ENCODE measurements around the gene SLCO2A1. TPM values are rescaled to one million over a fixed set of nuclear protein-coding genes. Genes with fewer than 3 reads are reported as not detected.

The SLCO2A1 gene
- polyA plus RNA-seq, 3 donors, result 15.9 to 18.0 (median 16.1) TPM

GRCh38 chr3:134061401-134061800 lies 31.7 kb upstream of the SLCO2A1 start:
- no peak for DNase-seq (ENCODE audit: low read depth in 3 of 3, low spot score in 2 of 3)

- DNase-seq (ENCODE audit: low read depth in 3 of 3, low spot score in 2 of 3), result no peak
These were observed 31.0 kb upstream of the SLCO2A1 start for GRCh38 chr3:134060561-134061385.

GRCh38 chr3:134059671-134060560 lies 30.2 kb upstream of the SLCO2A1 start:
- DNase-seq (ENCODE audit: low read depth in 3 of 3, low spot score in 2 of 3), result no peak

GRCh38 chr3:134059035-134059601 lies 29.4 kb upstream of the SLCO2A1 start:
- no peak for DNase-seq (ENCODE audit: low read depth in 3 of 3, low spot score in 2 of 3)

- DNase-seq (ENCODE audit: low read depth in 3 of 3, low spot score in 2 of 3), result no peak
These were observed 28.0 kb upstream of the SLCO2A1 start for GRCh38 chr3:134057654-134058110.

GRCh38 chr3:134057006-134057653 lies 27.4 kb upstream of the SLCO2A1 start:
- no peak for DNase-seq (ENCODE audit: low read depth in 3 of 3, low spot score in 2 of 3)

- no peak for DNase-seq (ENCODE audit: low read depth in 3 of 3, low spot score in 2 of 3)
These were observed 26.8 kb upstream of the SLCO2A1 start for GRCh38 chr3:134056464-134056891.

GRCh38 chr3:134055661-134056060 lies 25.9 kb upstream of the SLCO2A1 start:
- DNase-seq (ENCODE audit: low read depth in 3 of 3, low spot score in 2 of 3), result no peak

- DNase-seq (ENCODE audit: low read depth in 3 of 3, low spot score in 2 of 3), result no peak
These were observed 25.2 kb upstream of the SLCO2A1 start for GRCh38 chr3:134054881-134055280.

- DNase-seq (ENCODE audit: low read depth in 3 of 3, low spot score in 2 of 3), result no peak
These were observed 24.5 kb upstream of the SLCO2A1 start for GRCh38 chr3:134054231-134054630.

GRCh38 chr3:134052370-134052769 lies 22.6 kb upstream of the SLCO2A1 start:
- DNase-seq (ENCODE audit: low read depth in 3 of 3, low spot score in 2 of 3), result no peak

GRCh38 chr3:134049676-134050075 lies 20.0 kb upstream of the SLCO2A1 start:
- DNase-seq (ENCODE audit: low read depth in 3 of 3, low spot score in 2 of 3), result no peak

- no peak for DNase-seq (ENCODE audit: low read depth in 3 of 3, low spot score in 2 of 3)
These were observed 18.7 kb upstream of the SLCO2A1 start for GRCh38 chr3:134048278-134048996.

GRCh38 chr3:134044459-134044858 lies 14.7 kb upstream of the SLCO2A1 start:
- no peak for DNase-seq (ENCODE audit: low read depth in 3 of 3, low spot score in 2 of 3)

- DNase-seq (ENCODE audit: low read depth in 3 of 3, low spot score in 2 of 3), result no peak
These were observed 10.3 kb upstream of the SLCO2A1 start for GRCh38 chr3:134040066-134040465.

- no peak for DNase-seq (ENCODE audit: low read depth in 3 of 3, low spot score in 2 of 3)
These were observed 9.6 kb upstream of the SLCO2A1 start for GRCh38 chr3:134039161-134039862.

GRCh38 chr3:134038716-134039115 lies 9.0 kb upstream of the SLCO2A1 start:
- no peak for DNase-seq (ENCODE audit: low read depth in 3 of 3, low spot score in 2 of 3)

GRCh38 chr3:134038071-134038491 lies 8.4 kb upstream of the SLCO2A1 start:
- no peak for DNase-seq (ENCODE audit: low read depth in 3 of 3, low spot score in 2 of 3)

GRCh38 chr3:134037168-134037567 lies 7.4 kb upstream of the SLCO2A1 start:
- DNase-seq (ENCODE audit: low read depth in 3 of 3, low spot score in 2 of 3), result no peak
